ENCODE measurements around the gene CBX4. TPM values are rescaled to one million over a fixed set of nuclear protein-coding genes. Genes with fewer than 3 reads are reported as not detected.

CBX4 gene
- total and polyA plus RNA-seq, 2 of the 13 experiments (the other 11 are each of a cell fraction or from before 2014, with no cell fraction given): 25.8 to 50.8 TPM

DNA sequence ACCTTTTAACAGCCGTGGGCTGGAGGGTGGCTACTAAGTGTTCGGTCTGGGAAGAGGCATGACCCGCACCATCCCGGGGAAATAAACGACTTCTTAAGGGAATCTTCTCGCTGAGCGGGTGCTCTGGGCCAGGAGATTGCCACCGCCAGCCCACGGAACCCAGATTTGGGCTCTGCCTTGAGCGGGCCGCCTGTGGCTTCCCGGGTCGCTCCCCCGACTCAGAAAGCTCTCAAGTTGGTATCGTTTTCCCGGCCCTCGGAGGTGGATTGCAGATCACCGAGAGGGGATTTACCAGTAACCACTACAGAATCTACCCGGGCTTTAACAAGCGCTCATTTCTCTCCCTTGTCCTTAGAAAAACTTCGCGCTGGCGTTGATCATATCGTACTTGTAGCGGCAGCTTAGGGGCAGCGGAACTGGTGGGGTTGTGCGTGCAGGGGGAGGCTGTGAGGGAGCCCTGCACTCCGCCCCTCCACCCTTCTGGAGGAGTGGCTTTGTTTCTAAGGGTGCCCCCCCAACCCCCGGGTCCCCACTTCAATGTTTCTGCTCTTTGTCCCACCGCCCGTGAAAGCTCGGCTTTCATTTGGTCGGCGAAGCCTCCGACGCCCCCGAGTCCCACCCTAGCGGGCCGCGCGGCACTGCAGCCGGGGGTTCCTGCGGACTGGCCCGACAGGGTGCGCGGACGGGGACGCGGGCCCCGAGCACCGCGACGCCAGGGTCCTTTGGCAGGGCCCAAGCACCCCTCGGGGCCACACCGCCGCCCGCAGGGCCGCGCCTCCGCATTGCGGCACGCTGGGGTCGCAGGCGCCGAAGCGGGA lies 3.6 kb upstream of the CBX4 start:
- Histone ChIP-seq H3K4me3 (replicated peaks in 1 of 3; ENCODE audit: insufficient read depth in 1 of 3, low read depth in 2 of 3, low read length in 3 of 3) (peak overlapping the region in 1 of 3 experiments; percentile 9; a peak in 1 of 6 replicates), H3K27ac (ENCODE audit: extremely low read length, insufficient read depth, low read length) (no peak overlapping the region), H2AFZ (ENCODE audit: low read length) (no peak overlapping the region), H3K27me3 (ENCODE audit: control insufficient read depth in 1 of 2, insufficient read depth in 2 of 2, low read length in 2 of 2) (no peaks in the 10 kb centered on the region; a peak in 1 of 5 replicates), H3K4me1 (ENCODE audit: insufficient read depth, low read length) (peaks cover 68% of the 10 kb centered on the region), H4K20me1 (ENCODE audit: insufficient read depth, low read length) (peaks cover 8% of the 10 kb centered on the region), H3K36me3 (replicated peaks in 1 of 2; ENCODE audit: control insufficient read depth in 1 of 2, insufficient read depth in 2 of 2, low read length in 2 of 2) (no peaks in the 10 kb centered on the region), H3K79me2 (ENCODE audit: insufficient read depth, low read length) (peaks cover 8% of the 10 kb centered on the region), H3K4me2 (ENCODE audit: low read depth, low read length) (no peak overlapping the region), H3K9me3 (ENCODE audit: low read length) (no peaks in the 10 kb centered on the region), H3K9ac (ENCODE audit: insufficient read depth, low read depth, low read length) (no peak overlapping the region)
- in situ Hi-C loops (cut with HindIII; ENCODE audit: extremely low pct_ligation_motif_present, low pct_unique_long_range_greater_than_20kb) (loop anchor here (5.0 kb wide), 1 partner anchor 84 kb away; no protein-coding TSS in a partner anchor), intact Hi-C loops (cut with micrococcal nuclease; ENCODE audit: unreplicated experiment) (no loop called here)
- ChIA-PET CTCF (ENCODE audit: low intra/inter-chr PET ratio, low total read pairs) (interaction anchor here (2.6 kb wide), 1 partner anchor 149 kb away, joined by 6 read pairs; no protein-coding TSS in a partner anchor), POLR2A (interaction anchor here (1.0 to 9.7 kb wide), 4 partner anchors 16 to 147 kb away, joined by 4 to 333 read pairs (median 32); partner anchors contain the start of gene CBX8)
- no peak for ATAC-seq
- FAIRE-seq: no peak
- no TSS peak for BruUV-seq (replicated peaks)
- 91% methylated on average over 64 of the region's 66 CpGs for WGBS (ENCODE audit: low lambda C conversion rate)
- DNase-seq (ENCODE audit: low spot score): no peak
- TF ChIP-seq ZNF709 (CRISPR knock-in tag; IDR thresholded peaks at IDR 0.05) (no peak), ZMYM4 (CRISPR knock-in tag; IDR thresholded peaks at IDR 0.05) (no peak), AGO1 (IDR thresholded peaks at IDR 0.05; ENCODE audit: low read depth, low read length, poor library complexity, severe bottlenecking) (peak; percentile 70), WIZ (CRISPR knock-in tag; IDR thresholded peaks at IDR 0.05) (no peak), ZBTB38 (CRISPR knock-in tag; IDR thresholded peaks at IDR 0.05) (peak; percentile 67), ZFP82 (CRISPR knock-in tag; IDR thresholded peaks at IDR 0.05; ENCODE audit: borderline replicate concordance) (0 out of 2 replicates have a peak, but pooled peaks have one; percentile 5), NR3C1 (CRISPR knock-in tag; IDR thresholded peaks at IDR 0.05) (no peak), ZNF263 (CRISPR knock-in tag; IDR thresholded peaks at IDR 0.05) (no peak)
- TF ChIP-seq, protein P1, sequence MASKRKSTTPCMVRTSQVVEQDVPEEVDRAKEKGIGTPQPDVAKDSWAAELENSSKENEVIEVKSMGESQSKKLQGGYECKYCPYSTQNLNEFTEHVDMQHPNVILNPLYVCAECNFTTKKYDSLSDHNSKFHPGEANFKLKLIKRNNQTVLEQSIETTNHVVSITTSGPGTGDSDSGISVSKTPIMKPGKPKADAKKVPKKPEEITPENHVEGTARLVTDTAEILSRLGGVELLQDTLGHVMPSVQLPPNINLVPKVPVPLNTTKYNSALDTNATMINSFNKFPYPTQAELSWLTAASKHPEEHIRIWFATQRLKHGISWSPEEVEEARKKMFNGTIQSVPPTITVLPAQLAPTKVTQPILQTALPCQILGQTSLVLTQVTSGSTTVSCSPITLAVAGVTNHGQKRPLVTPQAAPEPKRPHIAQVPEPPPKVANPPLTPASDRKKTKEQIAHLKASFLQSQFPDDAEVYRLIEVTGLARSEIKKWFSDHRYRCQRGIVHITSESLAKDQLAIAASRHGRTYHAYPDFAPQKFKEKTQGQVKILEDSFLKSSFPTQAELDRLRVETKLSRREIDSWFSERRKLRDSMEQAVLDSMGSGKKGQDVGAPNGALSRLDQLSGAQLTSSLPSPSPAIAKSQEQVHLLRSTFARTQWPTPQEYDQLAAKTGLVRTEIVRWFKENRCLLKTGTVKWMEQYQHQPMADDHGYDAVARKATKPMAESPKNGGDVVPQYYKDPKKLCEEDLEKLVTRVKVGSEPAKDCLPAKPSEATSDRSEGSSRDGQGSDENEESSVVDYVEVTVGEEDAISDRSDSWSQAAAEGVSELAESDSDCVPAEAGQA (IDR thresholded peaks at IDR 0.05; ENCODE audit: low read depth): peak; percentile 44; the same call in 1 of the 2 replicates
- TF ChIP-seq, protein P1 (CRISPR knock-in tag; IDR thresholded peaks at IDR 0.05; ENCODE audit: borderline replicate concordance): no peak
- TF ChIP-seq, protein P2, sequence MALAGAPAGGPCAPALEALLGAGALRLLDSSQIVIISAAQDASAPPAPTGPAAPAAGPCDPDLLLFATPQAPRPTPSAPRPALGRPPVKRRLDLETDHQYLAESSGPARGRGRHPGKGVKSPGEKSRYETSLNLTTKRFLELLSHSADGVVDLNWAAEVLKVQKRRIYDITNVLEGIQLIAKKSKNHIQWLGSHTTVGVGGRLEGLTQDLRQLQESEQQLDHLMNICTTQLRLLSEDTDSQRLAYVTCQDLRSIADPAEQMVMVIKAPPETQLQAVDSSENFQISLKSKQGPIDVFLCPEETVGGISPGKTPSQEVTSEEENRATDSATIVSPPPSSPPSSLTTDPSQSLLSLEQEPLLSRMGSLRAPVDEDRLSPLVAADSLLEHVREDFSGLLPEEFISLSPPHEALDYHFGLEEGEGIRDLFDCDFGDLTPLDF (CRISPR knock-in tag; IDR thresholded peaks at IDR 0.05): no peak
- TF ChIP-seq, protein P3, sequence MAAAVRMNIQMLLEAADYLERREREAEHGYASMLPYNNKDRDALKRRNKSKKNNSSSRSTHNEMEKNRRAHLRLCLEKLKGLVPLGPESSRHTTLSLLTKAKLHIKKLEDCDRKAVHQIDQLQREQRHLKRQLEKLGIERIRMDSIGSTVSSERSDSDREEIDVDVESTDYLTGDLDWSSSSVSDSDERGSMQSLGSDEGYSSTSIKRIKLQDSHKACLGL (CRISPR knock-in tag; IDR thresholded peaks at IDR 0.05): 0 out of 2 replicates have a peak, but pooled peaks have one; percentile 24
- TF ChIP-seq, protein P4, sequence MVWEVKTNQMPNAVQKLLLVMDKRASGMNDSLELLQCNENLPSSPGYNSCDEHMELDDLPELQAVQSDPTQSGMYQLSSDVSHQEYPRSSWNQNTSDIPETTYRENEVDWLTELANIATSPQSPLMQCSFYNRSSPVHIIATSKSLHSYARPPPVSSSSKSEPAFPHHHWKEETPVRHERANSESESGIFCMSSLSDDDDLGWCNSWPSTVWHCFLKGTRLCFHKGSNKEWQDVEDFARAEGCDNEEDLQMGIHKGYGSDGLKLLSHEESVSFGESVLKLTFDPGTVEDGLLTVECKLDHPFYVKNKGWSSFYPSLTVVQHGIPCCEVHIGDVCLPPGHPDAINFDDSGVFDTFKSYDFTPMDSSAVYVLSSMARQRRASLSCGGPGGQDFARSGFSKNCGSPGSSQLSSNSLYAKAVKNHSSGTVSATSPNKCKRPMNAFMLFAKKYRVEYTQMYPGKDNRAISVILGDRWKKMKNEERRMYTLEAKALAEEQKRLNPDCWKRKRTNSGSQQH (CRISPR knock-in tag; IDR thresholded peaks at IDR 0.05; ENCODE audit: low read depth): no peak
- TF ChIP-seq, protein P5, sequence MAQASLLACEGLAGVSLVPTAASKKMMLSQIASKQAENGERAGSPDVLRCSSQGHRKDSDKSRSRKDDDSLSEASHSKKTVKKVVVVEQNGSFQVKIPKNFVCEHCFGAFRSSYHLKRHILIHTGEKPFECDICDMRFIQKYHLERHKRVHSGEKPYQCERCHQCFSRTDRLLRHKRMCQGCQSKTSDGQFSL (CRISPR knock-in tag; IDR thresholded peaks at IDR 0.05): no peak
